ENCODE data around the gene GLYATL1B.
A peak's percentile ranks its signal among the peaks of the same experiment; 100 is the strongest.

GRCh38 chr11:59142530-59143507 lies 56.7 kb downstream of the GLYATL1B start, which contains the start of gene FAM111A:
- peak; percentile 44 for TF ChIP-seq POLR2A (IDR thresholded peaks at IDR 0.05; ENCODE audit: low read length)
- TF ChIP-seq GATA1 (IDR thresholded peaks at IDR 0.05; ENCODE audit: low read depth, low read length) = no peak

Data from erythroblast (primary cell).